Gastrocnemius medialis (tissue), 4 donors: ENCODE results near the gene SH2D2A. TPM values are rescaled to one million over a fixed set of nuclear protein-coding genes. Genes with fewer than 3 reads are reported as not detected.
"Not testable (repeated sequence)": the region's sequence is repeated elsewhere in the genome, so short reads cannot be mapped to it uniquely, and the experiment has no call there.

Experiments used
- ATAC-seq, 2 donors: fragments of 150-250 bp; one replicate each; pipeline ENCODE4 v1.9.1; 2016
- DNase-seq, 2 donors: peaks; one replicate each; pipeline ENCODE4 v3.0.0-alpha.2; 2019
- H3K27ac ChIP-seq, 4 donors: fragments of 200-600 bp; sonication (generic); 1 replicate in 1 of 4; 2 replicates in 3 of 4; pipeline ENCODE4 v1.5.1; 2016 to 2018; ENCODE audit warnings: mild to moderate bottlenecking in 2 of 4, moderate library complexity in 1 of 4
- H3K27me3 ChIP-seq, 3 donors: fragments of 200-600 bp; sonication (generic) in 2 of 3; 1 replicate in 1 of 3; 2 replicates in 2 of 3; pipeline versions ENCODE4 v1.5.1 to v1.6.0; 2016 to 2019; ENCODE audit warnings: mild to moderate bottlenecking in 1 of 3, moderate library complexity in 1 of 3
- H3K36me3 ChIP-seq, 2 donors: fragments of 200-600 bp; sonication (generic) in 1 of 2; one replicate each; pipeline ENCODE4 v1.5.1; 2017 to 2018
- H3K4me1 ChIP-seq, 2 donors: fragments of 200-600 bp; sonication (generic) in 1 of 2; one replicate each; pipeline ENCODE4 v1.5.1; 2016 to 2017; ENCODE audit warnings: mild to moderate bottlenecking in 2 of 2
- H3K4me3 ChIP-seq, 4 donors: fragments of 200-600 bp; sonication (generic) in 3 of 4; 1 replicate in 1 of 4; 2 replicates in 3 of 4; pipeline ENCODE4 v1.5.1; 2016 to 2019; ENCODE audit warnings: mild to moderate bottlenecking in 2 of 4
- H3K9me3 ChIP-seq, 3 donors: fragments of 200-600 bp; sonication (generic) in 2 of 3; 1 replicate in 1 of 3; 2 replicates in 2 of 3; pipeline ENCODE4 v1.5.1; 2016 to 2019
- POLR2A ChIP-seq, 2 donors: fragments of 450-650 bp; IDR thresholded peaks; one replicate each; pipeline ENCODE4 v1.6.1; 2017; ENCODE audit warnings: antibody characterized with exemption in 2 of 2, mild to moderate bottlenecking in 2 of 2, moderate library complexity in 2 of 2
- in situ Hi-C, 4 donors: fragments of 200-750 bp; cut with MboI; loops; one replicate each; pipeline versions ENCODE4 v1.15.0 to v1.8.0; 2017; ENCODE audit warnings: low sequenced_read_pairs in 4 of 4
- intact Hi-C: fragments of 100-400 bp; cut with DNase I; formaldehyde crosslinking; loops from one replicate; pipeline ENCODE4 v1.15.1; 2023; ENCODE audit warnings: low total_unique reads
- total RNA-seq, 4 donors: library from RNA; depleted of rRNA; stranded (reverse); fragments of >200 nt; gene quantifications; one replicate each; pipeline versions ENCODE4 v1.1.0 to v1.2.3, GENCODE V29; 2016
- TF ChIP-seq, protein P1 (sequence below), 5 experiments: fragments of 450-650 bp in 3 of 5; fragments of 200-600 bp in 2 of 5; sonication (generic) in 2 of 5; IDR thresholded peaks in 4 of 5; conservative IDR thresholded peaks in 1 of 5; 1 replicate in 4 of 5; 2 replicates in 1 of 5; pipeline ENCODE4 v1.5.1; 2016 to 2019; ENCODE audit warnings: antibody characterized with exemption in 5 of 5, mild to moderate bottlenecking in 3 of 5, moderate library complexity in 3 of 5

Gene SH2D2A
- total RNA-seq, 4 donors from 2014 or later: 0.82 to 1.1 TPM; not detected in 2

DNA sequence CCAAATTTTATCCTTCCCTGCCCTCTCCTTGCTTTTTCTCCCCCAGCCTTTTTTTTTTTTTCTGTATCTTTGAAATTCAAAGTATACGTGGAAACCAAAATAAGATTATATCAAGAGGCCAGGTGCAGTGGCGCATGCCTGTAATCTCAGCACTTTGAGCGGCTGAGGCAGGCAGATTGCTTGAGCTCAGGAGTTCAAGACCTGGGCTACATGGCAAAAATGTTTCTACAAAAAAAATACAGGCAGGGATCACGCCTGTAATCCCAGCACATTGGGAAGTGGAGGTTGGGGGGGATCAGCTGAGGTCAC is 55.9 kb downstream of the SH2D2A start:
- Histone ChIP-seq H3K27me3 (no peaks in the 10 kb centered on the region), H3K4me3 (no peak overlapping the region), H3K9me3 (no peaks in the 10 kb centered on the region), H3K4me1 (peaks cover 8 to 12% of the 10 kb centered on the region in 2 donors), H3K27ac (peak overlapping the region in 3 of 4 donors; percentile 59 to 80 (median 69)), H3K36me3 (no peaks in the 10 kb centered on the region)
- intact Hi-C loops (no loop called here), in situ Hi-C loops (no loop called here)
- ATAC-seq (peak in 1 of 2 donors; percentile 5), DNase-seq (no peak)
- no peak for TF ChIP-seq POLR2A (IDR thresholded peaks at IDR 0.05)
- TF ChIP-seq, protein P1, sequence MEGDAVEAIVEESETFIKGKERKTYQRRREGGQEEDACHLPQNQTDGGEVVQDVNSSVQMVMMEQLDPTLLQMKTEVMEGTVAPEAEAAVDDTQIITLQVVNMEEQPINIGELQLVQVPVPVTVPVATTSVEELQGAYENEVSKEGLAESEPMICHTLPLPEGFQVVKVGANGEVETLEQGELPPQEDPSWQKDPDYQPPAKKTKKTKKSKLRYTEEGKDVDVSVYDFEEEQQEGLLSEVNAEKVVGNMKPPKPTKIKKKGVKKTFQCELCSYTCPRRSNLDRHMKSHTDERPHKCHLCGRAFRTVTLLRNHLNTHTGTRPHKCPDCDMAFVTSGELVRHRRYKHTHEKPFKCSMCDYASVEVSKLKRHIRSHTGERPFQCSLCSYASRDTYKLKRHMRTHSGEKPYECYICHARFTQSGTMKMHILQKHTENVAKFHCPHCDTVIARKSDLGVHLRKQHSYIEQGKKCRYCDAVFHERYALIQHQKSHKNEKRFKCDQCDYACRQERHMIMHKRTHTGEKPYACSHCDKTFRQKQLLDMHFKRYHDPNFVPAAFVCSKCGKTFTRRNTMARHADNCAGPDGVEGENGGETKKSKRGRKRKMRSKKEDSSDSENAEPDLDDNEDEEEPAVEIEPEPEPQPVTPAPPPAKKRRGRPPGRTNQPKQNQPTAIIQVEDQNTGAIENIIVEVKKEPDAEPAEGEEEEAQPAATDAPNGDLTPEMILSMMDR (IDR thresholded peaks at IDR 0.05 in 4 of 5, conservative IDR thresholded peaks at IDR 0.05 in 1 of 5): no peak

DNA sequence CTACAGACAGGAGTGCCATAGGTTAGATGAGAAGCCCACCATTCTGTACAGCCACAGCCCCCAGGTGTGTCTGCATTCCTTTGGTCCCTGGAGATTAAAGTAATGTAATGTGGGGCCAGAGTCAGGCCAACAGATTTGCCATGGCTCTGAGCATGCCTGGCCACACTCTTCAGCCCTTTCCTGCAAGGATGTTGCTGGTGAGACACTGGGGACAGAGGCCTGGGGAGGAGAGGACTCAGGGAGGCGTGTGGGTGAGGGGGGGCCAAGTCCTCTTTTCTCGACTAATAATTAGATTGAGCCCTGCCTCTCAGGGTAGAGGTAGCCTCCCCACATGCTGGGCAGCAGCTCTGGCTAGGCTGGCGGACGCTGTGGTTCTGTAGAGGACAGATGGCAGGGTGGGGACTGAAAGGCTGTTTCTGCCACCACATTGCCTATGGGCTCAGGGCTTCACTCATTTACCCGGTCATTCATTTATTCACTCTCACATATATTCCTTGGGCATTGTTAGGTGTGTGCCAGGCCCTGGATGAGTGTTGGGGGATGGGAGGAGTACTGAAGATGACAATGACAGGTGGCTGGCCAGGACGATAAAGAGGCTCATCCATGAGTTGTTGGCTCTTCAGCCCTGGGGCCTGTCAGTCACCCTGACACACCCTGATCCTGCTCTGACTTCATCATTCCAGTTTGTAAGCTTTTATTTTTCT is 56.4 kb downstream of the SH2D2A start:
- no peak for TF ChIP-seq POLR2A (IDR thresholded peaks at IDR 0.05)
- H3K27ac ChIP-seq: peak overlapping the region in 3 of 4 donors; percentile 59 to 80 (median 69)
- intact Hi-C loops (no loop called here), in situ Hi-C loops (no loop called here)
- ATAC-seq (peak; percentile 81 to 87), DNase-seq (peak in 1 of 2 donors; percentile 64)
- H3K36me3 ChIP-seq: no peaks in the 10 kb centered on the region
- no peaks in the 10 kb centered on the region for H3K9me3 ChIP-seq
- peaks cover 7 to 10% of the 10 kb centered on the region in 2 donors for H3K4me1 ChIP-seq
- H3K4me3 ChIP-seq: no peak overlapping the region
- no peaks in the 10 kb centered on the region for H3K27me3 ChIP-seq

DNA sequence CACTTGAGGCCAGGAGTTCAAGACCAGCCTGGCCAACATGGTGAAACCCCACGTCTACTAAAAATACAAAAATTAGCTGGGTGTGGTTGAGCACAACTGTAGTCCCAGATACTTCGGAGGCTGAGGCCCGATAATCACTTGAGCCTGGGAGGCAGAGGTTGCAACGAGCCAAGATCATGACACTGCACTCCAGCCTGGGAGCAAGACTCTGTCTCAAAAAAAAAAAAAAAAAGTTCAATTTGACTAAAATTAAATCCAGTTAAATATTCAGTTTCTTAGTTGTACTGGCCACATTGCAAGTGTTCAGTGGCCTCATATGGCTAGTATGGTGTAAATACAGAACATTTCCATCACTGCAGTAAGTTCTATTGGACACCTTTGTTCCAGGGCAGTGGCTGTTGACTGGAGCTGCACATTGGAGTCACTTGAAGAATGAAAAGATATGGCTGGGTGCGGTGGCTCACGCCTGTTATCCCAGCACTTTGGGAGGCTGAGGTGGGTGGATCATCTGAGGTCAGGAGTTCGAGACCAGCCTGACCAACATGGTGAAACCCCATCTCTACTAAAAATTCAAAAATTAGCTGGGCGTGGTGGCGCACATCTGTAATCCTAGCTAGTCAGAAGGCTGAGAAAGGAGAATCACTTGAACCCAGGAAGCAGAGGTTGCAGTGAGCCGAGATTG is 58.9 kb downstream of the SH2D2A start:
- H3K9me3 ChIP-seq, H3K4me3 ChIP-seq, H3K36me3 ChIP-seq, in situ Hi-C loops, DNase-seq, intact Hi-C loops, ATAC-seq, H3K27me3 ChIP-seq: not testable (repeated sequence)
- Histone ChIP-seq H3K4me1 (peaks cover 26 to 28% of the 10 kb centered on the region in 2 donors), H3K27ac (peak overlapping the region in 2 of 4 donors; percentile 38 to 49)

DNA sequence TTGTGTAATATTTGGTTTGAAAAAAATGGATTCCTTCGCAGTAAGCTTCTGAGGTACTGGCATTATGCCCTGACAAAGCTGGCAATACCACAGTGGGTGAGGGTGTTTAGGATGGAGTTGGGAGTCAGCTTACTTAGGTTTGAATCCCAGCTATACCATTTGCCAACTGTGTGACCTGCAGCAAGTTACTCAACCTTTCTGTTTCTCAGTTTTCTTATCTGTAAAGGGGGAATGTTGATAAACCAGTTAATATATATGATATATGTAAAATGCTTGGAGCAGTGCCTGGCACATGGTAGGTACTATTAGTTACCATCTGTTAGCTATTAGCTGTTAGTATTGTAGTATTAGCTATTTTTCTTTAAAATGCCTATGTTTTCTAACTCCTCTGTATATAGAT is 60.3 kb downstream of the SH2D2A start:
- H3K9me3 ChIP-seq: no peaks in the 10 kb centered on the region
- no peak for TF ChIP-seq POLR2A (IDR thresholded peaks at IDR 0.05)
- TF ChIP-seq, protein P1 (IDR thresholded peaks at IDR 0.05 in 4 of 5, conservative IDR thresholded peaks at IDR 0.05 in 1 of 5): no peak
- peaks cover 31% of the 10 kb centered on the region in 2 donors for H3K4me1 ChIP-seq
- no peak for ATAC-seq
- H3K36me3 ChIP-seq: no peaks in the 10 kb centered on the region
- no peak for DNase-seq
- no peak overlapping the region for H3K4me3 ChIP-seq
- peak overlapping the region in 1 of 4 donors; percentile 100 for H3K27ac ChIP-seq
- in situ Hi-C loops (no loop called here), intact Hi-C loops (no loop called here)
- H3K27me3 ChIP-seq: no peaks in the 10 kb centered on the region

Other genes starting within 250 kb of the SH2D2A start
- gene IQGAP3, start 244.3 kb downstream of the SH2D2A start, total RNA-seq: under 1 TPM in 2 of 4 donors, not detected in 2; 0.20 to 0.55 TPM
- 1 to 10 TPM in 1 of 4 donors, not detected in 3; 3.6 TPM for gene TTC24, start 237.1 kb downstream of the SH2D2A start, total RNA-seq
- 10 to 100 TPM; 34.4 to 66.7 (median 46.0) TPM for gene NAXE, start 225.1 kb downstream of the SH2D2A start, total RNA-seq
- 100 to 1,000 TPM in 1 of 4 donors, 10 to 100 TPM in 3; 35.6 to 103 (median 47.6) TPM for gene GPATCH4, start 215.4 kb downstream of the SH2D2A start, total RNA-seq
- gene HAPLN2, start 197.4 kb downstream of the SH2D2A start, total RNA-seq: 1 to 10 TPM in 3 of 4 donors, under 1 TPM in 1; 0.53 to 6.0 (median 3.0) TPM
- gene BCAN, start 174.7 kb downstream of the SH2D2A start, total RNA-seq: under 1 TPM in 2 of 4 donors, not detected in 2; 0.26 to 0.29 TPM
- 10 to 100 TPM; 13.7 to 60.9 (median 26.4) TPM for gene NES, start 139.4 kb downstream of the SH2D2A start, total RNA-seq
- gene CRABP2, start 111.3 kb downstream of the SH2D2A start, total RNA-seq: 1 to 10 TPM in 1 of 4 donors, under 1 TPM in 1, not detected in 2; 0.98 to 1.3 TPM
- 10 to 100 TPM; 12.9 to 28.0 (median 17.6) TPM for gene METTL25B, start 88.4 kb downstream of the SH2D2A start, total RNA-seq
- gene ISG20L2, start 88.1 kb downstream of the SH2D2A start, total RNA-seq: 10 to 100 TPM in 3 of 4 donors, 1 to 10 TPM in 1; 9.5 to 16.4 (median 15.1) TPM
- gene MRPL24, start 75.8 kb downstream of the SH2D2A start, total RNA-seq: 100 to 1,000 TPM in 3 of 4 donors, 10 to 100 TPM in 1; 54.9 to 121 (median 102) TPM
- gene HDGF, start 65.2 kb downstream of the SH2D2A start, total RNA-seq: 100 to 1,000 TPM; 154 to 281 (median 240) TPM
- gene PRCC, start 49.3 kb downstream of the SH2D2A start, total RNA-seq: 10 to 100 TPM; 42.8 to 62.3 (median 46.5) TPM
- gene INSRR, start 42.3 kb upstream of the SH2D2A start, total RNA-seq: not detected
- gene NTRK1, start 44.0 kb upstream of the SH2D2A start, total RNA-seq: under 1 TPM in 2 of 4 donors, not detected in 2; 0.13 to 0.22 TPM
- gene PEAR1, start 76.9 kb upstream of the SH2D2A start, total RNA-seq: 10 to 100 TPM in 1 of 4 donors, 1 to 10 TPM in 3; 4.3 to 11.2 (median 6.0) TPM
- not detected for gene LRRC71, start 103.8 kb upstream of the SH2D2A start, total RNA-seq
- 10 to 100 TPM; 19.5 to 33.4 (median 27.7) TPM for gene ARHGEF11, start 228.9 kb upstream of the SH2D2A start, total RNA-seq